Measurements from ENCODE around the gene ATP13A2. TPM values are rescaled to one million over a fixed set of nuclear protein-coding genes. Genes with fewer than 3 reads are reported as not detected.

The ATP13A2 gene
- total RNA-seq, 1 donor from 2014 or later, result 39.2 TPM

DNA sequence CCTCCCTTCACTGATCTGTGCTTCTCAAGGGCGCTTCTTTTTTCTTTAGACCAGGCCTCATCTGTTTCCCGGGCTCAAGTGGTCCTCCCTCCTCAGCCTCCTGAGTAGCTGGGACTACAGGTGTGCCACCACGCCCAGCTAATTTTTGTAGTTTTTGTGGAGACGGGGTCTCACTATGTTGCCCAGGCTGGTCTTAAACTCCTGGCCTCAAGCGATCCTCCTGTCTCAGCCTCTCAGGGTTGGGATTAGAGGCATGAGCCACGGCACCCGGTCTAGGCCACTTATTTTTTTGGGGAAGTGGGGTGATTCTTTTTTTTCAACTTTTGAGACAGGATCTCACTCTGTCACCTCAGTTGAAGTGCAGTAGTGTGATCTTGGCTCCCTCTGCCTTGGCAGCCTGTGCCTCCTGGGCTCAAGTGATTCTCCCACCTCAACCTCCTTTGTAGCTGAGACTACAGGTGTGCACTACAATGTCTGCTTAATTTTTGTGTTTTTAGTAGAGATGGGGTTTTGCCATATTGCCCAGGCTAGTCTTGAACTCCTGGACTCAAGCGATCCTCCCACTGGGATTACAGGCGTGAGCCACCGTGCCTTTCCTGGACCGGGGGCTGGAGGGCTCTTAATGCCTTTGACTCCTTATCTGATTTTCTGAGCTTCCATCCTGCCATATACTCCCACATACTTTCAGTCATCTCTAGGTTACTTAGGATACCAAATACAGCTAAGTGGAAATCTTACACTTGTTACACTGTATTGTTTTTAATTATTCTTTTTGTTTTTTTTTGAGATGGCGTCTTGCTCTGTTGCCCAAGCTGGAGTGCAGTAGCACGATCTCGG, 50.2 kb downstream of the ATP13A2 start:
- no peaks in the 10 kb centered on the region for H3K9me3 ChIP-seq
- intact Hi-C loops (cut with DNase I), result loop anchor here (5.0 kb wide), 2 partner anchors 276 to 1434 kb away; partner anchors contain the start of gene DNAJC16
- TF ChIP-seq, protein P1, sequence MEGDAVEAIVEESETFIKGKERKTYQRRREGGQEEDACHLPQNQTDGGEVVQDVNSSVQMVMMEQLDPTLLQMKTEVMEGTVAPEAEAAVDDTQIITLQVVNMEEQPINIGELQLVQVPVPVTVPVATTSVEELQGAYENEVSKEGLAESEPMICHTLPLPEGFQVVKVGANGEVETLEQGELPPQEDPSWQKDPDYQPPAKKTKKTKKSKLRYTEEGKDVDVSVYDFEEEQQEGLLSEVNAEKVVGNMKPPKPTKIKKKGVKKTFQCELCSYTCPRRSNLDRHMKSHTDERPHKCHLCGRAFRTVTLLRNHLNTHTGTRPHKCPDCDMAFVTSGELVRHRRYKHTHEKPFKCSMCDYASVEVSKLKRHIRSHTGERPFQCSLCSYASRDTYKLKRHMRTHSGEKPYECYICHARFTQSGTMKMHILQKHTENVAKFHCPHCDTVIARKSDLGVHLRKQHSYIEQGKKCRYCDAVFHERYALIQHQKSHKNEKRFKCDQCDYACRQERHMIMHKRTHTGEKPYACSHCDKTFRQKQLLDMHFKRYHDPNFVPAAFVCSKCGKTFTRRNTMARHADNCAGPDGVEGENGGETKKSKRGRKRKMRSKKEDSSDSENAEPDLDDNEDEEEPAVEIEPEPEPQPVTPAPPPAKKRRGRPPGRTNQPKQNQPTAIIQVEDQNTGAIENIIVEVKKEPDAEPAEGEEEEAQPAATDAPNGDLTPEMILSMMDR (IDR thresholded peaks at IDR 0.05), result no peak
- peak overlapping the region; percentile 9 to 37 for H3K27ac ChIP-seq
- H3K4me3 ChIP-seq, result peak overlapping the region; percentile 50 to 58
- H3K4me1 ChIP-seq, result peaks cover 11 to 12% of the 10 kb centered on the region in 2 donors
- no peaks in the 10 kb centered on the region for H3K27me3 ChIP-seq
- DNase-seq (ENCODE audit: low spot score in 2 of 2), result no peak
- peaks cover 11 to 16% of the 10 kb centered on the region in 2 donors for H3K36me3 ChIP-seq

DNA sequence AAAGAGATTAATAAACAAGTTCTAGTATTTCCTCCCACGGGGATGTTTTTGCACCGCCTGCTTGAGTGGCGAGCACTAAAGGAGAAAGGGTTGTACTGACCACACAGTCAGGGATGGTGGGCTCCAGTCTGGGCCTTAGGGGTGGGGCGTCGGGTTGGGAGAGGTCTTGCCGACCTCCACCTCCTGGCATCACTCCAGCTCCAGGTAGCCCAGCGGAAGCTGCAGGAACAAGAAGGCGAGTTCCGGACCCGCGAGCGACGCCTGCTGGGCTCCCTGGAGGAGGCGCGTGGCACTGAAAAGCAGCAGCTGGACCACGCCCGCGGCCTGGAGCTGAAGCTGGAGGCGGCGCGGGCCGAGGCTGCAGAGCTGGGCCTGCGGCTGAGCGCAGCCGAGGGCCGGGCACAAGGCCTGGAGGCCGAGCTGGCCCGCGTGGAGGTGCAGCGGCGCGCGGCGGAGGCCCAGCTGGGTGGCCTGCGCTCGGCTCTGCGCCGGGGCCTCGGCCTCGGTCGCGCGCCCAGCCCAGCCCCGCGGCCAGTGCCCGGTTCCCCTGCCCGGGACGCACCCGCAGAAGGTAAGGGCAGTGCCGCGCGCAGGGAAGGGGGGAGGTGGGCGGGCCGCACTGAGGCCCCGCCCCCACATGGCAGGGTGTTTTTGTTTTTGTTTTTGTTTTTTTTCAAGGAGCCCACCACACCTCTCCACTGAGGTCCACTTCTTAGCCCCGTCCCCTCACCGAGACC, 51.0 kb downstream of the ATP13A2 start:
- peak in 1 of 2 donors; percentile 90 for DNase-seq (ENCODE audit: low spot score in 2 of 2)
- peak overlapping the region; percentile 13 to 37 for H3K27ac ChIP-seq
- peak overlapping the region; percentile 50 to 58 for H3K4me3 ChIP-seq
- no peaks in the 10 kb centered on the region for H3K27me3 ChIP-seq
- TF ChIP-seq, protein P1 (IDR thresholded peaks at IDR 0.05), result peak; percentile 71 to 78 (median 75)
- peaks cover 9 to 10% of the 10 kb centered on the region in 2 donors for H3K36me3 ChIP-seq
- no peaks in the 10 kb centered on the region for H3K9me3 ChIP-seq
- peaks cover 7% of the 10 kb centered on the region in 2 donors for H3K4me1 ChIP-seq
- intact Hi-C loops (cut with DNase I), result loop anchor here (5.0 kb wide), 2 partner anchors 277 to 1433 kb away; partner anchors contain the start of gene DNAJC16

DNA sequence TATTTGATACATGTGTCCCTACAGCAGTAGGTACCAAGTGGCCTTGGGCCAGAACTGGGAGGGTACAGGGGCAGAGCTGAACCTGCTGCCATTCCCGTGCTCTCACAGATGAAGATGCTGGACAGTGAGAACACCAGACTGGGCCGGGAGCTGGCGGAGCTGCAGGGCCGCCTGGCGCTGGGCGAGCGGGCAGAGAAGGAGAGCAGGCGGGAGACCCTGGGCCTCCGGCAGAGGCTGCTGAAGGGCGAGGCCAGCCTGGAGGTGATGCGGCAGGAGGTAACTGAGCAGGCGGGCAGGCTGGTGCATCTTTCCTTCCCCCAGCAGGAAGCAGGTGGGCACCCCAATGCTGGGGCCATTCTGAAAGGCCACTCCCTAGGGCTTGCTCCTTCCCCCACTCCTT, 53.3 kb downstream of the ATP13A2 start:
- Histone ChIP-seq H3K36me3 (peaks cover 19 to 22% of the 10 kb centered on the region in 2 donors), H3K4me1 (peaks cover 2 to 3% of the 10 kb centered on the region in 2 donors), H3K27me3 (no peaks in the 10 kb centered on the region), H3K9me3 (no peaks in the 10 kb centered on the region), H3K27ac (no peak overlapping the region), H3K4me3 (no peak overlapping the region)
- no peak for DNase-seq (ENCODE audit: low spot score in 2 of 2)
- TF ChIP-seq, protein P1 (IDR thresholded peaks at IDR 0.05), result no peak
- intact Hi-C loops (cut with DNase I), result loop anchor here (10.0 kb wide), 1 partner anchor 166 kb away; no protein-coding TSS in a partner anchor

DNA sequence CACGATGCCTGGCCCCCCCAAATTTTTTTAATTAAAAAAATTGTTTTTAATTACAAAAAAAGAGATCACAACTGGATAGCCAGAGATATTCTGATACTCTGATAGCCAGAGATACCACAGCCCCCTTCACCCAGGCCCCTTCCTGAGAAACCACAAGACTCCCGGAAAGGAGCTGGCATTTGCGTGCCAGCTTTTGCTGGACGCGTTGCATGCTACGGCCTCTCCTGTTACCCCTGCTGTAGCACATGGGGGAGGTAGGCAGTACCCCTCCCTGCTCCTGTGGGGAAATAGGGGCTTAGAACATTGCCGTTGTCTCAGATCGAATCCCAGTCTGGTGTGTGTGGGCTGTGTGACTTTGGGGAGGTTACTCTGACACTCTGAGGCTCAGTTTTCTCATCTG, 54.0 kb downstream of the ATP13A2 start:
- H3K27me3 ChIP-seq, result no peaks in the 10 kb centered on the region
- H3K9me3 ChIP-seq, result no peaks in the 10 kb centered on the region
- intact Hi-C loops (cut with DNase I), result loop anchor here (10.0 kb wide), 1 partner anchor 167 kb away; no protein-coding TSS in a partner anchor
- no peak for DNase-seq (ENCODE audit: low spot score in 2 of 2)
- H3K36me3 ChIP-seq, result peaks cover 19 to 22% of the 10 kb centered on the region in 2 donors
- peaks cover 2 to 3% of the 10 kb centered on the region in 2 donors for H3K4me1 ChIP-seq
- H3K4me3 ChIP-seq, result no peak overlapping the region
- TF ChIP-seq, protein P1 (IDR thresholded peaks at IDR 0.05), result no peak
- H3K27ac ChIP-seq, result no peak overlapping the region

DNA sequence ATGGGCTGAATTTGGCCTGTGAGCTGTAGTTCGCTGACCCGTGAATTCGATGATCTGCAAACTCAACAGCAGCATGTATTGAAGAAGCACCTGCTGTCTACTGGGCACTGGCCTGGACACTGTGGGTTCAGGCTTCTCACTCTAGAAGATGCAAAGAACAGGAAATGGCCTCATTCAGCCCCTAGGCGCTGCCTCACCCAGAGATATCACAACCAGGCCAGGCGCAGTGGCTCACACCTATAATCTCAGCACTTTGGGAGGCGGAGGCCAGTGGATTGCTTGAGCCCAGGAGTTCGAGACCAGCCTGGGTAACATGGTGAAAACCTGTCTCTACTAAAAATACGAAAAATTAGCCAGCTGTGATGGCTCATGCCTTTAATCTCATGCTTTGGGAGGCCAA, 55.0 kb downstream of the ATP13A2 start:
- no peaks in the 10 kb centered on the region for H3K9me3 ChIP-seq
- no peak overlapping the region for H3K27ac ChIP-seq
- H3K27me3 ChIP-seq, result no peaks in the 10 kb centered on the region
- peaks cover 3 to 5% of the 10 kb centered on the region in 2 donors for H3K4me1 ChIP-seq
- DNase-seq (ENCODE audit: low spot score in 2 of 2), result no peak
- H3K4me3 ChIP-seq, result no peak overlapping the region
- TF ChIP-seq, protein P1 (IDR thresholded peaks at IDR 0.05), result no peak
- peaks cover 19 to 22% of the 10 kb centered on the region in 2 donors for H3K36me3 ChIP-seq
- intact Hi-C loops (cut with DNase I), result loop anchor here (10.0 kb wide), 1 partner anchor 168 kb away; no protein-coding TSS in a partner anchor
